HG03095 (cell line): ENCODE results near the gene MPPED1.

Experiments
- ATAC-seq: cut with Tn5 transposase; IDR thresholded peaks from one replicate; pipeline ENCODE4 v1.9.1; 2021; ENCODE audit warnings: moderate library complexity; ENCODE audit not compliant: unreplicated experiment

The MPPED1 gene

GRCh38 chr22:43392385-43392989 is 19.3 kb upstream of the MPPED1 start:
- no peak for ATAC-seq

DNA sequence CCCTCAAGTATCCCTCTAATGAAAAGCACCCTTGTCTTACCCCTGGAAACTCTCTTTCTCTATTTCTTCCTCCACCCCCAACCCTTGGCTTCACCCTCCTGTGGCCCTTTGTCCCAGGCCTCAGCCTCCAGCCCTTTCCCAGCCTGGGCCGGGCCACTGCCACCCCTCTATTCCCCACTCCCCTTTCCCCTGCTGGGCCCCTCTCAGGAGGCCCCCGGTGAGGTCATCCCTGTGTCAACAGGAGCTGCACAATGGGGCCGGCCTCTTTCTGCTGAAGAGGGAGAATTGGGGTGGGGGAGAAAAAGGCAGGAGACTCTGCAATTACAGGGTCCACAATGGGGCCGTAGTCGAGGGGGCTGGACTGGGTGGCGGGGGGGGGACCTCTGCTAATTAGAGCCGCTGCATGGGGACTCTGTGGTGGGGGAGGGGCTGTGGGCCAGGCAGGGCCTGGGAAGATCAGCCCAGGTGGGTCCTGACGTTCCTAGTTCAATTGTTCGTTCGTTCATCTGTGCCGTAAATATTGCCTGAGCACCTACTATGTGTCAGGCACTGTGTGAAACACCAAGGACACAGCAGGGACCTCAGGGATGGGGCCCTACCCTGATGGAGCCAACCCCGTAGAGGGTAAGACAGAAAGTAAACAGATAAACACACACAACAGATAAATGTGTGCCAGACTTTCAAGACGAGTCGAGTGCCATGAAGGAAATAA is 18.5 kb upstream of the MPPED1 start:
- ATAC-seq: no peak

GRCh38 chr22:43393844-43394474 is 17.9 kb upstream of the MPPED1 start:
- no peak for ATAC-seq

- ATAC-seq: no peak
Observed at GRCh38 chr22:43395086-43395695, 16.6 kb upstream of the MPPED1 start.

DNA sequence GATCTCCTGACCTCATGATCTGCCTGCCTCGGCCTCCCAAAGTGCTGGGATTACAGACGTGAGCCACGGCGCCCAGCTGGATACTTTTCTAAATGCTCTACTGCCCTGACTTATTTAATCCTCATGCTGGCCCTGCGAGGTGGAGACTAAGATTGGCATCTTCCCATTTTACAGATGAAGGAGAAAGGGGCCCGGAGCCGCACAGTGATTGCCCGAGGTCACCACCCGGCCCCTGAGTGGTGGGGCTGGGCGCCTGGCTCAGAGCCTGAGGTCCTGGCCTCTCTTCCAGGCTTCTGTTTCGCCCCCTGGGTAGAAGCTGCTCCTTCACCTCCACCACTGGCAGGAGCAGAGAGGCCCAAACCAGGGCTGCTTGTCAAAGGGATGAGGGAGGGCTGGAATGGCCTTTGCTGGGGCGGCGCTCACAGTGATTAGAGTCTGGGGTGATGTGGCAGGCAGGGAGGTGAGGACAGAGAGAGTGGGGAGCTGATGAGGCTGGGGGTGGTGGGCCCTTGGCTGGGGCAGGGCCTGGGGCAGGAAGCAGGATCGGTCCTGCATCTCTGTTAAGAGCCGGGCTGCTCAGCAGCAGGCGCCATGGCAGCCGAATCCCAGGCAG is 15.4 kb upstream of the MPPED1 start:
- ATAC-seq: no peak

DNA sequence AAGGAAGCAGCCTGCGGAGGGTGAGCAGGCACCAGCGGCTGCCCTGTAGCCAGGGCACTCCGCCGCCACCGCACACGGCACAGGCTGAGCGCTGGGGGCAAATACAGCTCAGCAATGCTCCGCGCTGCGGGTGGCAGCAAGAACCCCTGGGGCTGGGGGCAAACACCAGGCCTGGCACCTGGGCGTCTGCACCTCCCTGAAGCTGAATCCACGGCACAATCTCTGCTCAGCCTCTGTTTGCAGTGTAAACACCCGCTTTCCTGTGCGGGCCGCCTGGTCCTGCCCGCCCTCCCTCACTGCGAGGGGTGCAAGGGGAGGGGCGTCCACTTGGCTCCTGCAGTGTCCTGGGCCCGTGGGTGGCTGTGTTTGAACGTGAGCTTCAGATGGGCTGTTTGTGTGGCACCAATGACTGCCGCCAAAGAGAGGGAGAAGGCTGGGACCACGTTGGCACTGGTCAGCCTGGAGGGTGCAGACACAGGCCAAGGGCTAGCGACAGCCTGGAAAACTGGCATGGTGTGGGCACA is 14.8 kb upstream of the MPPED1 start:
- ATAC-seq: no peak

DNA sequence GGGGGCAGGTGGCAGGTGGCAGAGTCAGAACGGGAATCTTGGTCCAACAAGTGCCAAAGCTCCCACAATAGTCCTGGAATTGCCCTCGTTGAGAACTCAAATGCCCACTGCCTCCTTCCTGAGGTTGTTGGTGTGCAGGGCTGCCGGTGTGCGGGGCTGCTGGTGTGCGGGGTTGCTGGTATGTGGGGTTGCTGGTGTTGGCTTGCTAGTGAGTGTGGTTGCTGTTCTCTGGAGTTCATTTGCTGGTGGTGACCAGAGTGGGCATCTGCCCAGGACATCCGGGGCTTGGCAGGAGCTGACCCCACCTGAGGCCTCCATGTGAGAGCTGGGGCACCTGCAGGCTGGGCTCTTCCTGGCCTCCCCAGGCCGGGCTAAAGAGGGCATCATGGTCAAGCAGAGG is 14.0 kb upstream of the MPPED1 start:
- ATAC-seq: no peak

DNA sequence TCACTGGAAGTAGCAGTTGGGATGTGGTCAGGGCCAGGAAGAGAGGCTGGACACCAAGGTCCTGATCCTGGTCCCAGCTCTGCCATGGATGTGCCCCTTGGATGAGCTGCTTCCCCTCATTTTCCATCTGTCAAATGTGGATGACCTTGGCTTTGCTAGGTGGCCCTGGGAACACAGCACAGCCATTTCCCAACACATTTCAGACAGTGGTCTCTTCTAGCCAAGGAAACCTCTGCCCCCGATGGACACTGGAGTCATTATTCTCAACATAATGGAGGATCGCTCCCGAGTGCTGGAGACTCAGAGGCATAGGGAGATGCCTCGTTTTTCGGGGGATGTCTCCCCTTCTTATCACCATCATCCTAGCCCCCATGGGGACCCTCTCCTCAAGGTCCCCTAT is 13.6 kb upstream of the MPPED1 start:
- ATAC-seq: no peak

DNA sequence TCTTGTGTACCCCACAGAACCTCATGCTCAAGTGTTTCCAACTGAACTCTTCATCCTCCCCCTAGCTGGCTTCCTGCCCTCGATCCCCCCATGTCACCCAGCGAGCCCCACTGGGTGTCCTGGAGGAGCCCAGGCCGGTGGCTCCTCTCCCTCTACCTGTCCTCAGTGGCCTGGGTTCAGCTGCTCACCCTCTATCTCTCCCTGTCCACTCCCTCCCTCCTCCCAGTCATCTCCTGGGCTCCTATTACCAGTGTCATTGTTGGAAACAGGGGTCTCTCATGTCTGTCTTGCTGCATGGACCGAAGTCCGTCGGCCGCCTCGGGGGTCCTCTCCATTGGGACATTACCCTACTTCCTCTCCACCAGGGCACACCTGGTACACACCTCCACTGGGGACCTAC is 12.9 kb upstream of the MPPED1 start:
- ATAC-seq: no peak

DNA sequence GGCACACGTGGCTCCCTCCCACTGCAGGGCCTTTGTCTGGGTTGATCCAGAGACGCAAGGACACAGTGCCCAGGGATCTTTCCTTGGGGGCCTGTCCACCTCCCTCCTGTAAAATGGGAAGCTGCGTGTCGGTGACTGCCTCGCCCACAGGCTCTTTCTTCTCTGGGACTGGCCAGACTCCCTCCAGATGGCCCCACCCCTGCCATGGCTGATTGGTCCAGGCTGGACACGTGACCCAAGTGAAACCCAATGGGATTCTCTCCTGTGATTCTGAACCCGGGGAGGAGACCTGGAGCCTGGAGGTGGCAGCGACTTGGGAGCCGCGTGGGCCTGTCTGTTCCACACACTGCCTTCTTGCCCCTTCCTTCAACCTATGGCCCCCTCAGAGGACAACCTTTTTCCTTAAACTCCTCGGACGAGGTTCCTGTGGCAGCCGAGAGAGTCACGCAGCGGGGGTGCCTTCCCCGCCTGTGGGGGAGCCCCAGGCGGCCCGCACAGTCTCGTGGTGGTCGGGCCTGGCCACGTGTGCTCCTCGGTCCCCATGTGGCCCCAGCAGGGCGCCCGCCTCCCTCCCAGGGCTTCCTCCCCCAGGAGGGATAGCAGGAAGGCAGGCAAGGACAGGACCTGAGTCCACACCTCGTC is 12.4 kb upstream of the MPPED1 start:
- no peak for ATAC-seq

DNA sequence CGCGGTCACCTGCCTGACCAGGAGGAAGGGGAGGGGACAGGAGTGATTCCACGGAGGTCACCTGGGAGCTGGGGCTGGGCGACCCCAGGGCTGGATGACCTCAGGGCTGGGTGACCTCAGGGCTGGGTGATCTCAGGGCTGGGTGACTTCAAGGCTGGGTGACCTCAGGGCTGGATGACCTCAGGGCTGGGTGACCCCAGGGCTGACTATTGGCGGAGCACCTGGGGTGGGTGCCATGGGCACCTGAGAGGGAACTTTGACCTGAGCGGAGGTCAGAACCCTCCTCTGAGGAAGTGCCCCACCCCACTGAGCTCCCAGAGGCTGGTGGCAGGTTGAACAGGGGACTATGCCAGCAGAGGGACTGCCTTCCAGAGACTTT is 11.8 kb upstream of the MPPED1 start:
- ATAC-seq: no peak

GRCh38 chr22:43400449-43400848 is 11.4 kb upstream of the MPPED1 start:
- no peak for ATAC-seq

DNA sequence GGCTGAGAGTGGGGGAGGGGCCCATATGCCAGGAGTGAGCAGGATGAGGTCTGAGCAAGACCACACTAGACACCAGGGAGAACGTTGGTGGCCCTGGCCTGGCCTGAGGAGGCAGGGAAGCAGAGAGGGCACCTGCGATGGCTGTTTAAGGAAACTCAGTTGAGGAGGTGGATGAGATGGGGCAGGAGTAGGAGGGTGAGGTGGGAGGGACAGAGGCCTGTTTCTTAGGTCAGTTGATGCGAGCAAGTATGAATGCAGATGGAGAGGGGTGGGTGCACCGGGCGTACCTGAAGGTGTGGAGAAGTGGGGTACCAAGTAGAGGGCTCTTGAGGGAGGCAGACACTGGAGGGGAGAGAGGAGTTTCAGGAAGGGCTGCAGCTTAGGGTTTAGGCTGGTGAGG is 10.6 kb upstream of the MPPED1 start:
- ATAC-seq: no peak

GRCh38 chr22:43401661-43402060 is 10.2 kb upstream of the MPPED1 start:
- no peak for ATAC-seq

- ATAC-seq: no peak
Observed at GRCh38 chr22:43402128-43402527, 9.7 kb upstream of the MPPED1 start.

- ATAC-seq: no peak
Observed at GRCh38 chr22:43404673-43405385, 7.0 kb upstream of the MPPED1 start.

GRCh38 chr22:43406186-43406790 is 5.5 kb upstream of the MPPED1 start:
- ATAC-seq: no peak

DNA sequence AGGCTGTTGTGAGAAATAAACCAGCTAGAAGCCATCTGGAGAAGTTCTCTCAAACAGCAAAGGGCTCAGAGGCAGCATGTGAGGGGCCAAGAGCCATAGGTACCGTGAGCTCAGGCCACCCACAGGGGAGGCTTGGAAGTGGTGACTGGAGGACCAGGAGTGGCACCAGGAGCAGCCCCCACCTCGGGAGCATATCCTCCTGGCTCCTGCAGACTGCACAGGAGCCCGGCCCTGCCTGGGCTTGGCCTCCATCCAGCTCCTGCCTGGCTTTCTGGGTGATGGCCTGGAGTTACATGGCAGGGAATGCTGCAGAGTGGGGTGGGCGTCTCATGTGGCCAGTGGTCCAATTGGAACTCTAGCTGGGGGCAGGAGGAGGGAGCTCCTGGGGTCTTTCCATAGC is 4.2 kb upstream of the MPPED1 start:
- ATAC-seq: no peak

- no peak for ATAC-seq
Observed at GRCh38 chr22:43408009-43408408, 3.8 kb upstream of the MPPED1 start.

GRCh38 chr22:43409046-43409445 is 2.8 kb upstream of the MPPED1 start:
- no peak for ATAC-seq
